Esophagus muscularis mucosa (tissue), 4 donors: ENCODE results near the gene BTG2. TPM values are rescaled to one million over a fixed set of nuclear protein-coding genes. Genes with fewer than 3 reads are reported as not detected.

ENCODE experiments used
- DNase-seq: peaks from one replicate; pipeline ENCODE4 v3.0.0-alpha.2; 2017; ENCODE audit errors: extremely low spot score
- H3K27ac ChIP-seq, 4 donors: fragments of 200-600 bp; sonication (generic); replicated peaks in 1 of 4; 1 replicate in 3 of 4; 2 replicates in 1 of 4; pipeline ENCODE4 v1.5.1; 2016 to 2019; ENCODE audit warnings: mild to moderate bottlenecking in 1 of 4
- H3K27me3 ChIP-seq, 4 donors: fragments of 200-600 bp; sonication (generic); one replicate each; pipeline versions ENCODE4 v1.5.1 to v1.6.0; 2016 to 2019
- H3K36me3 ChIP-seq, 4 donors: fragments of 200-600 bp; sonication (generic); one replicate each; pipeline ENCODE4 v1.5.1; 2016 to 2019
- H3K4me1 ChIP-seq, 4 donors: fragments of 200-600 bp; sonication (generic); one replicate each; pipeline ENCODE4 v1.5.1; 2016 to 2019
- H3K4me3 ChIP-seq, 4 donors: fragments of 200-600 bp; sonication (generic); 1 replicate in 2 of 4; 2 replicates in 2 of 4; pipeline ENCODE4 v1.5.1; 2016 to 2019; ENCODE audit warnings: mild to moderate bottlenecking in 4 of 4, moderate library complexity in 1 of 4
- H3K9me3 ChIP-seq, 4 donors: fragments of 200-600 bp; sonication (generic); 1 replicate in 3 of 4; 2 replicates in 1 of 4; pipeline ENCODE4 v1.5.1; 2016 to 2019
- EP300 ChIP-seq: sonication (generic); formaldehyde crosslinking; IDR thresholded peaks from one replicate; pipeline ENCODE4 v1.6.1; 2017; ENCODE audit warnings: antibody characterized with exemption
- POLR2A ChIP-seq: fragments of 450-650 bp; IDR thresholded peaks from one replicate; pipeline ENCODE4 v1.6.1; 2017; ENCODE audit warnings: antibody characterized with exemption, moderate library complexity, mild to moderate bottlenecking, low read depth
- POLR2AphosphoS5 ChIP-seq, 2 donors: sonication (generic); formaldehyde crosslinking; IDR thresholded peaks; one replicate each; pipeline ENCODE4 v1.6.1; 2017; ENCODE audit warnings: antibody characterized with exemption in 2 of 2
- WGBS: methylation state at CpG from one replicate; pipeline ENCODE4 v1.1.5; 2018; 5-methylcytosine and 5-hydroxymethylcytosine counted together
- intact Hi-C: fragments of 100-400 bp; cut with DNase I; formaldehyde crosslinking; loops from one replicate; pipeline ENCODE4 v1.15.1; 2023
- total RNA-seq, 4 donors: library from RNA; depleted of rRNA; stranded (reverse); fragments of >200 nt; gene quantifications; one replicate each; pipeline versions ENCODE4 v1.1.0 to v1.2.1, GENCODE V29; 2016
- TF ChIP-seq, protein P1 (sequence below), 3 experiments: fragments of 200-600 bp in 2 of 3; fragments of 450-650 bp in 1 of 3; sonication (generic) in 2 of 3; IDR thresholded peaks; one replicate each; pipeline ENCODE4 v1.5.1; 2017 to 2019; ENCODE audit warnings: antibody characterized with exemption in 3 of 3, mild to moderate bottlenecking in 2 of 3, moderate library complexity in 1 of 3

Gene BTG2
- total RNA-seq, 4 donors from 2014 or later = 67.7 to 656 (median 159) TPM

DNA sequence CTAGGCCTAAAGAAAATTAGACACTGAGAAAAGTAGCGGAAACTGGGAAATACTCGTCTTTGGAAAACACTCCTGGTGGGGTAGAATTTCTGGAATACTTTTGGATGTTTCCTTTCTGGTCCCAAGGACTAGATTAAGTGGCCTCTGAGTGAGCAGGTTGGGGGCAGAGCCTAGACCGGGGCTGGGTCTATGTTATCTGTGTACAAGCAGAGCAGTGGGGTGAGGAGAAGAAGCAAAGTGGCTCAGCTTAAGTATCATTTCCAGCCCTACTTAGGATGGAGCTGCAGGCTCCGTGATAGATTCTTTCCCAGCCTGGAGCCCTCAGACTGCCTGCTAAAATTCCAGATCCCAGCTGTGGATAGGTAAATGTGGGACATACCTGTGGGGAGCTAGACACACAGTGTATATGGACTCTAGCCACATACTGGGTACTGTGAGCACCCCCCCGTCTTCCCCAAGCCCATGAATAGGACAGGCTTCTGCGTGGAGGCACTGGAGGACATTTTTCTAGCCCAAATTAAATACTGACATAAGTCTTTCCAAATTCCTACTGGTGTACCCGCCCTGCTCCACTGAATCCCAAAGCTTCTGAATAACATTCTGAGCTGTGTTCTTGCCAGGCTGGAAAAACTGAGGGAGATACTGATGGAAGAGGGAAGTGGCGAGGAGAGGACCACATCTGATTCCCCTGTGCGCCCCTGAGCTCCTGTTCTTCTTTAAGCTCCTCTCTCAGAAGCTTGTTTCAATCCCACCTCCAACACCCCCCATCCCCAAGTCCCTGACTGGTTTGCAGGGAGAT, 38.8 kb downstream of the BTG2 start:
- H3K4me1 ChIP-seq = peaks cover 3 to 33% (median 26%) of the 10 kb centered on the region in 4 donors
- H3K9me3 ChIP-seq = no peaks in the 10 kb centered on the region
- no peaks in the 10 kb centered on the region for H3K27me3 ChIP-seq
- no peak overlapping the region for H3K4me3 ChIP-seq
- intact Hi-C loops = loop anchor here (2.0 to 10.0 kb wide), 3 partner anchors 97 to 361 kb away; partner anchors contain the start of gene ATP2B4
- DNase-seq = no peak
- H3K27ac ChIP-seq = peak overlapping the region in 2 of 4 donors; percentile 3 to 33
- whole genome bisulfite sequencing = 89% methylated on average over 8 of the region's 9 CpGs
- TF ChIP-seq EP300 (no peak), POLR2AphosphoS5 (IDR thresholded peaks at IDR 0.05) (no peak), POLR2A (no peak)
- TF ChIP-seq, protein P1, sequence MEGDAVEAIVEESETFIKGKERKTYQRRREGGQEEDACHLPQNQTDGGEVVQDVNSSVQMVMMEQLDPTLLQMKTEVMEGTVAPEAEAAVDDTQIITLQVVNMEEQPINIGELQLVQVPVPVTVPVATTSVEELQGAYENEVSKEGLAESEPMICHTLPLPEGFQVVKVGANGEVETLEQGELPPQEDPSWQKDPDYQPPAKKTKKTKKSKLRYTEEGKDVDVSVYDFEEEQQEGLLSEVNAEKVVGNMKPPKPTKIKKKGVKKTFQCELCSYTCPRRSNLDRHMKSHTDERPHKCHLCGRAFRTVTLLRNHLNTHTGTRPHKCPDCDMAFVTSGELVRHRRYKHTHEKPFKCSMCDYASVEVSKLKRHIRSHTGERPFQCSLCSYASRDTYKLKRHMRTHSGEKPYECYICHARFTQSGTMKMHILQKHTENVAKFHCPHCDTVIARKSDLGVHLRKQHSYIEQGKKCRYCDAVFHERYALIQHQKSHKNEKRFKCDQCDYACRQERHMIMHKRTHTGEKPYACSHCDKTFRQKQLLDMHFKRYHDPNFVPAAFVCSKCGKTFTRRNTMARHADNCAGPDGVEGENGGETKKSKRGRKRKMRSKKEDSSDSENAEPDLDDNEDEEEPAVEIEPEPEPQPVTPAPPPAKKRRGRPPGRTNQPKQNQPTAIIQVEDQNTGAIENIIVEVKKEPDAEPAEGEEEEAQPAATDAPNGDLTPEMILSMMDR (IDR thresholded peaks at IDR 0.05) = no peak
- peaks cover 0 to 10% (median 0%) of the 10 kb centered on the region in 4 donors for H3K36me3 ChIP-seq

DNA sequence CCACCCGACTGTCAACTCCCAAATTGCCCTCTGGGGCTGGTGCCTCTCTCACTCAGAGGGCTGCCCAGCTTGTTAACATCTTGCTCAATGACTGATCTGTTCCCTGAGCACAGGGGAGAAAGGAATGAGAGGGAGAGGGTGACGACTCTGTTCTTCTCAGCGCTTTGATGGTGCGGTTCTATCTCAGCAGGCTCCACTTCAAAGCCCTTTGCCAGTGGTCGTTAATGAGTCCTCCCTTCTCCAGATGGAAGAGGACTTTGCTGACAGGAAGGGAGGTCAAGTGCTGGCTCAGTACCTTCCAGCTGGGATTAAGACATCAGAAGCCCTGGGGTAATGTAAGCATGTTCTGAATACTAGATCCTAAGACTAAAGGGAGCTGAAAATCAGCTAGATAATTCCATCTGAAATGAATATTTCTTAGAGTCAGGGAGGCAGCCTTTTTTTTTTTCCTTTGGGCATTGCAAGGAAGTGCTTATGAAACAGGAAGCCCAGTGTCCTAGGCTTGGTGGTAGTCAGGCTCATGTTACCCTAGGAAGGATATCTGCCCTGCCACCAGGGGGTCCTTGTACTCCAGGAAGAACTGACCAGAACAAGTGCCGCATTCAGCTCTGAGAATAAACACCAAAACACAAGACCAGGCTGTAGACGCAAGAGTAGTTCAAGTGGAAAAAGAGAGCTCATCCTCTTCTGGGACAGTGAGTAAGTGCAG, 40.9 kb downstream of the BTG2 start:
- peaks cover 0 to 10% (median 0%) of the 10 kb centered on the region in 4 donors for H3K36me3 ChIP-seq
- no peak for DNase-seq
- no peak overlapping the region for H3K4me3 ChIP-seq
- H3K27ac ChIP-seq = peak overlapping the region in 2 of 4 donors; percentile 16 to 24
- intact Hi-C loops = loop anchor here (10.0 kb wide), 2 partner anchors 279 to 359 kb away; partner anchors contain the start of gene ATP2B4
- H3K9me3 ChIP-seq = no peaks in the 10 kb centered on the region
- no peak for TF ChIP-seq EP300
- TF ChIP-seq, protein P1 (IDR thresholded peaks at IDR 0.05) = no peak
- no peak for TF ChIP-seq POLR2A
- no peak for TF ChIP-seq POLR2AphosphoS5 (IDR thresholded peaks at IDR 0.05)
- 67% methylated on average over 7 of the region's 7 CpGs for whole genome bisulfite sequencing
- H3K4me1 ChIP-seq = peaks cover 3 to 44% (median 37%) of the 10 kb centered on the region in 4 donors
- H3K27me3 ChIP-seq = no peaks in the 10 kb centered on the region

DNA sequence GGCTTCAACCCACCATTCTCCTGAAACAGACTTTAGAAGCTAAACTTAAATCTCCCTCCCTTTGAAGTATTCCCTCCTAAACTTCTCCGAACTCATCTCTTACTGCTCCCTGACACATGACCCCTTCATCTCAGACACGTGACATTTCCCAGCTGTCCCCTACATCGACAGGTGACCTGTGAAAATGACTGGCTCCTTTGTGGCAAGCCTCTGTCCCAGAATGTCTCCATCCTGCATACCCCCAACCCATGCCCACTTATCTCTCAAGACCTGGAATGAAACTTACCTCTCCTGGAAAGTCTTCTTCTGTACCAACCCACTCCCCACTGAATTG, 41.4 kb downstream of the BTG2 start:
- Histone ChIP-seq H3K27ac (peak overlapping the region in 1 of 4 donors; percentile 16), H3K4me3 (no peak overlapping the region), H3K27me3 (no peaks in the 10 kb centered on the region), H3K36me3 (peaks cover 0 to 10% (median 0%) of the 10 kb centered on the region in 4 donors), H3K9me3 (no peaks in the 10 kb centered on the region), H3K4me1 (peaks cover 3 to 49% (median 42%) of the 10 kb centered on the region in 4 donors)
- TF ChIP-seq EP300 = no peak
- TF ChIP-seq POLR2A = no peak
- TF ChIP-seq, protein P1 (IDR thresholded peaks at IDR 0.05) = no peak
- no peak for TF ChIP-seq POLR2AphosphoS5 (IDR thresholded peaks at IDR 0.05)
- 91% methylated on average over 3 of the region's 3 CpGs for WGBS
- intact Hi-C loops = loop anchor here (10.0 kb wide), 2 partner anchors 278 to 358 kb away; partner anchors contain the start of gene ATP2B4
- DNase-seq = no peak

DNA sequence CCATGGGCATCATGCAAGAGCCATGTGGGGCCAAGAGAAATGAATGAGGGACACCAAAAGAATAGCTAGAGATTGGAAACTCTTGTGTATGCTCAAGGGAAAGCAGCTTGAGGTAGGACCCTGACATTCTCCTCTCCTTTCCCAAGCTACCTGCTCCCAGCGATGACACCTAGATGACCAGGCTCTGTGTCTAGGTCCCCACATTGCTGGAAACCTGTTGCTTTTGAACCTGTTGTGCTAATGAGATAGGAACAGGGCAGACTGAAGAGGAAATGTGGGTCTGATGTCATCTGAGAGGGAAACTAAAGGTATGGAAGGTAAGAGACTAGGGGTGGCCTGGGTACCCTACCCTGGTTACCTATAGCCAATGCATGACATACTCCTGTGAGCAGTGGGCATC, 43.8 kb downstream of the BTG2 start:
- peaks cover 0 to 53% (median 34%) of the 10 kb centered on the region in 4 donors for H3K4me1 ChIP-seq
- DNase-seq = no peak
- no peaks in the 10 kb centered on the region for H3K27me3 ChIP-seq
- H3K4me3 ChIP-seq = no peak overlapping the region
- TF ChIP-seq POLR2A = no peak
- TF ChIP-seq, protein P1 (IDR thresholded peaks at IDR 0.05) = no peak
- no peak for TF ChIP-seq POLR2AphosphoS5 (IDR thresholded peaks at IDR 0.05)
- TF ChIP-seq EP300 = no peak
- intact Hi-C loops = loop anchor here (10.0 kb wide), 2 partner anchors 276 to 356 kb away; partner anchors contain the start of gene ATP2B4
- H3K27ac ChIP-seq = no peak overlapping the region
- peaks cover 0 to 10% (median 0%) of the 10 kb centered on the region in 4 donors for H3K36me3 ChIP-seq
- no peaks in the 10 kb centered on the region for H3K9me3 ChIP-seq
- 86% methylated on average over 1 of the region's 1 CpG for WGBS
